K562 (cell line): ENCODE measurements around the gene RASSF3. TPM values are rescaled to one million over a fixed set of nuclear protein-coding genes. Genes with fewer than 3 reads are reported as not detected.
A peak's percentile ranks its signal among the peaks of the same experiment; 100 is the strongest.

ENCODE experiments used
- ATAC-seq: fragments of 200-7000 bp; cut with Tn5 transposase; 3 replicates; pipeline ENCODE4 v1.9.1; 2020; ENCODE audit warnings: moderate library complexity
- BruUV-seq: library from RNA; stranded (reverse); fragments of 400-500 nt; replicated peaks from 2 replicates; lab custom pipeline; 2021; lab: Mats Ljungman, UMichigan
- CTCF ChIA-PET: fragments of 300-600 bp; formaldehyde crosslinking; extraction: SDS; loops from one replicate; lab custom pipeline; 2021; ENCODE audit warnings: low intra/inter-chr PET ratio; lab: Yijun Ruan, JAX
- POLR2A ChIA-PET: fragments of 300-600, 350-650 bp; sonication (Branson Sonifier 250); formaldehyde crosslinking; extraction: SDS; loops from one replicate; lab custom pipeline; 2021; ENCODE audit warnings: antibody characterized with exemption, inconsistent platforms; lab: Yijun Ruan, JAX
- DNase-seq, 4 experiments: peaks; one replicate each; pipeline versions ENCODE4 v3.0.0 to v3.0.0-alpha.2; 2011 to 2018; ENCODE audit warnings: low spot score in 3 of 4, mixed read lengths in 3 of 4; ENCODE audit errors: extremely low read depth in 1 of 4
- FAIRE-seq: peaks from 2 replicates; lab custom pipeline; 2011; peaks lifted over from hg19 to GRCh38; lab: Jason Lieb, UNC
- H2AFZ ChIP-seq: 2 replicates; pipeline ENCODE4 v1.6.0; 2011; ENCODE audit warnings: low read depth, low read length, control low read depth, inconsistent platforms
- H3K27ac ChIP-seq: fragments of 200-600 bp; 3 replicates; pipeline ENCODE4 v1.8.0; 2011; ENCODE audit warnings: low read depth, mild to moderate bottlenecking, control low read depth, inconsistent platforms, low read length, moderate library complexity, mixed read lengths; ENCODE audit errors: extremely low read depth
- H3K27me3 ChIP-seq, 2 experiments: fragments of 300-600 bp in 1 of 2; 2 replicates in 1 of 2; 3 replicates in 1 of 2; pipeline versions ENCODE4 v1.6.0 to v1.8.0; 2011; ENCODE audit warnings: inconsistent platforms in 2 of 2, low read length in 2 of 2, mild to moderate bottlenecking in 1 of 2, mixed read lengths in 1 of 2, moderate library complexity in 1 of 2; ENCODE audit not compliant: control insufficient read depth in 2 of 2, insufficient read depth in 2 of 2
- H3K36me3 ChIP-seq: fragments of 300-600 bp; 3 replicates; pipeline ENCODE4 v1.8.0; 2011; ENCODE audit warnings: mild to moderate bottlenecking, low read length, inconsistent platforms; ENCODE audit not compliant: control insufficient read depth, insufficient read depth
- H3K4me1 ChIP-seq, 2 experiments: fragments of 200-600 bp in 1 of 2; replicated peaks in 1 of 2; 2 replicates in 1 of 2; 3 replicates in 1 of 2; pipeline versions ENCODE4 v1.5.1 to v1.8.0; 2011; ENCODE audit warnings: inconsistent platforms in 2 of 2, low read length in 2 of 2, mild to moderate bottlenecking in 1 of 2, mixed read lengths in 1 of 2, moderate library complexity in 1 of 2; ENCODE audit not compliant: control insufficient read depth in 2 of 2, insufficient read depth in 2 of 2
- H3K4me2 ChIP-seq: 2 replicates; pipeline ENCODE4 v1.6.1; 2011; ENCODE audit warnings: low read length, control low read depth, inconsistent platforms, mixed read lengths; ENCODE audit not compliant: insufficient read depth
- H3K4me3 ChIP-seq: fragments of 200-600 bp; sonication (generic), shearing (Covaris generic); 2 replicates; pipeline ENCODE4 v1.5.1; 2016; ENCODE audit warnings: control low read depth, inconsistent platforms
- H3K79me2 ChIP-seq: fragments of 200-600 bp; 3 replicates; pipeline ENCODE4 v1.8.0; 2011; ENCODE audit warnings: low read length, inconsistent platforms; ENCODE audit not compliant: control insufficient read depth, insufficient read depth
- H3K9ac ChIP-seq, 2 experiments: 2 replicates each; pipeline versions ENCODE4 v1.6.0 to v1.6.1; 2011; ENCODE audit warnings: low read depth in 2 of 2, low read length in 2 of 2, control low read depth in 1 of 2, inconsistent platforms in 1 of 2, mild to moderate bottlenecking in 1 of 2, mixed read lengths in 1 of 2; ENCODE audit not compliant: insufficient read depth in 1 of 2
- H3K9me1 ChIP-seq: one replicate; pipeline ENCODE4 v1.6.0; 2011; ENCODE audit warnings: inconsistent platforms, mild to moderate bottlenecking, low read length, moderate library complexity; ENCODE audit not compliant: control insufficient read depth, insufficient read depth
- H3K9me3 ChIP-seq: replicated peaks from 2 replicates; pipeline ENCODE4 v1.5.1; 2011; ENCODE audit warnings: low read depth, low read length, inconsistent platforms; ENCODE audit not compliant: control insufficient read depth, insufficient read depth
- H4K20me1 ChIP-seq: replicated peaks from 2 replicates; pipeline ENCODE4 v1.6.1; 2011; ENCODE audit warnings: low read length, inconsistent platforms, mixed read lengths; ENCODE audit not compliant: control insufficient read depth, insufficient read depth
- ARID3A ChIP-seq: IDR thresholded peaks from 2 replicates; pipeline ENCODE4 v1.6.1; 2012; ENCODE audit warnings: low read depth, low read length, improper control_type of control experiment, borderline replicate concordance
- CEBPB ChIP-seq: fragments of 450-650 bp; IDR thresholded peaks from 2 replicates; pipeline ENCODE4 v1.6.1; 2016; ENCODE audit warnings: missing genetic modification characterization, missing compliant biosample characterization
- ETV6 ChIP-seq, 3 experiments: fragments of 150-350 bp in 1 of 3; sonication (generic) in 1 of 3; formaldehyde crosslinking in 1 of 3; IDR thresholded peaks; 2 replicates each; pipeline versions ENCODE4 v1.6.1 to v1.8.0; 2014 to 2022; ENCODE audit warnings: borderline replicate concordance in 2 of 3, low read depth in 2 of 3, antibody characterized with exemption in 1 of 3, low read length in 1 of 3, mild to moderate bottlenecking in 1 of 3, missing genetic modification reagents in 1 of 3
- GABPA ChIP-seq: fragments of 200-800 bp; sonication (Bioruptor generic); conservative IDR thresholded peaks from 2 replicates; pipeline ENCODE4 v1.6.1; 2016; ENCODE audit warnings: low read depth, missing genetic modification characterization, missing compliant biosample characterization
- L3MBTL2 ChIP-seq: fragments of 450-650 bp; IDR thresholded peaks from 2 replicates; pipeline ENCODE4 v1.6.1; 2016; ENCODE audit warnings: mild to moderate bottlenecking, moderate library complexity
- MYC ChIP-seq, 2 experiments: fragments of 250-450 bp in 1 of 2; sonication (Bioruptor Pico) in 1 of 2; IDR thresholded peaks; 2 replicates each; pipeline versions ENCODE4 v1.5.1 to v1.6.1; 2012 to 2021; ENCODE audit warnings: low read depth in 2 of 2, borderline replicate concordance in 1 of 2, improper control_type of control experiment in 1 of 2, low read length in 1 of 2, mild to moderate bottlenecking in 1 of 2, moderate library complexity in 1 of 2
- ZEB2 ChIP-seq: fragments of 450-650 bp; IDR thresholded peaks from 2 replicates; pipeline ENCODE4 v1.6.1; 2016
- ZNF408 ChIP-seq: fragments of 250-450 bp; sonication (Bioruptor Pico); IDR thresholded peaks from 2 replicates; pipeline ENCODE4 v1.4.0; 2020; ENCODE audit warnings: low read depth, mild to moderate bottlenecking, moderate library complexity
- WGBS: fragments of 100-300 bp; shearing (Covaris generic); methylation state at CpG from one replicate; pipeline ENCODE4 v1.1.6; 2016; ENCODE audit warnings: low coverage, mixed read lengths; ENCODE audit not compliant: insufficient coverage; ENCODE audit errors: missing lambda C conversion rate; 5-methylcytosine and 5-hydroxymethylcytosine counted together
- in situ Hi-C: fragments of 300-500 bp; cut with MboI; formaldehyde crosslinking; loops from 4 replicates; pipeline ENCODE4 v1.15.0; 2018; ENCODE audit warnings: inconsistent platforms, mixed read lengths
- intact Hi-C: fragments of 100-400 bp; cut with micrococcal nuclease; formaldehyde crosslinking; loops from 2 replicates; pipeline ENCODE4 v1.14.2; 2022
- polyA plus RNA-seq, 8 experiments: library from polyadenylated mRNA; depleted of rRNA in 4 of 8; stranded (reverse) in 5 of 8; unstranded in 3 of 8; fragments of >200 nt; fragmentation: Nextera tagmentation in 2 of 8; fragmentation: Illumina TruSeq in 1 of 8; extraction: Ambion mirVana in 2 of 8; extraction: Trizol in 1 of 8; gene quantifications; 2 replicates each; pipeline versions ENCODE4 v1.2.1 to v1.2.3, GENCODE V29; 2011 to 2014; ENCODE audit warnings: inconsistent platforms in 1 of 8, missing spikeins in 1 of 8
- total RNA-seq, 7 experiments: library from RNA; depleted of rRNA in 6 of 7; stranded (reverse); fragments of >200 nt in 6 of 7; fragmentation: Illumina TruSeq in 2 of 7; extraction: Trizol in 2 of 7; gene quantifications; 2 replicates each; pipeline versions ENCODE4 v1.2.1 to v1.2.3, GENCODE V29; 2011 to 2021; ENCODE audit warnings: low replicate concordance in 1 of 7

RASSF3 gene
- total and polyA plus RNA-seq, 9 of the 15 experiments (the other 6 are each of a cell fraction or from before 2014, with no cell fraction given): 3.7 to 39.2 (median 20.2) TPM

GRCh38 chr12:64568298-64568697, 42.0 kb upstream of the RASSF3 start:
- ChIA-PET POLR2A (interaction anchor here (0.6 to 1.6 kb wide), 5 partner anchors 9 to 259 kb away, joined by 3 to 5 read pairs (median 4); no protein-coding TSS in a partner anchor), CTCF (no interaction called here)
- no TSS peak for BruUV-seq
- H3K9ac ChIP-seq: no peak overlapping the region
- intact Hi-C loops (no loop called here), in situ Hi-C loops (no loop called here)
- H3K36me3 ChIP-seq: no peaks in the 10 kb centered on the region
- TF ChIP-seq MYC (IDR thresholded peaks at IDR 0.05; ENCODE audit: low read depth, low read length) (peak; percentile 62; the same call in 1 of the 2 replicates), MYC (CRISPR knock-in tag; IDR thresholded peaks at IDR 0.05; ENCODE audit: borderline replicate concordance, low read depth) (no peak), L3MBTL2 (peak; percentile 48; the same call in 1 of the 2 replicates), ZEB2 (peak; percentile 21; the same call in 1 of the 2 replicates), ZNF408 (CRISPR knock-in tag) (no peak), GABPA (tag) (peak; percentile 44; the same call in 1 of the 2 replicates), ARID3A (no peak), ETV6 (IDR thresholded peaks at IDR 0.05; ENCODE audit: borderline replicate concordance in 1 of 2, low read depth in 2 of 2, low read length in 1 of 2) (0 out of 4 replicates have a peak, but pooled peaks of 1 of the 2 experiments have one; percentile 19), ETV6 (CRISPR knock-in tag; IDR thresholded peaks at IDR 0.05; ENCODE audit: borderline replicate concordance) (no peak), CEBPB (peak; percentile 49)
- H3K27ac ChIP-seq: no peak overlapping the region
- no peak overlapping the region for H3K4me3 ChIP-seq
- WGBS: 41% methylated on average over 6 of the region's 6 CpGs
- FAIRE-seq: no peak
- no peaks in the 10 kb centered on the region for H4K20me1 ChIP-seq
- H3K4me1 ChIP-seq: peaks cover 0 to 14% of the 10 kb centered on the region in 2 experiments; a peak in 3 of 5 replicates
- no peaks in the 10 kb centered on the region for H3K79me2 ChIP-seq
- H3K27me3 ChIP-seq: 0 out of 5 replicates have a peak, but pooled peaks cover 0 to 2% of the 10 kb centered on the region in 2 experiments
- peak in 2 of 4 experiments; percentile 16 to 28 for DNase-seq
- no peak overlapping the region for H3K4me2 ChIP-seq
- peak overlapping the region; percentile 28 for H2AFZ ChIP-seq
- H3K9me3 ChIP-seq: no peaks in the 10 kb centered on the region
- no peaks in the 10 kb centered on the region for H3K9me1 ChIP-seq
- peak; percentile 43 for ATAC-seq
